H1 (cell line): ENCODE data around the gene IFNG-AS1. TPM values are rescaled to one million over a fixed set of nuclear protein-coding genes. Genes with fewer than 3 reads are reported as not detected.

Source experiments
- CTCF ChIA-PET: fragments of 300-600 bp; sonication (Branson Sonifier 250); formaldehyde crosslinking; loops from one replicate; lab custom pipeline; 2021; ENCODE audit not compliant: partially characterized antibody; lab: Charles Lee
- POLR2A ChIA-PET: fragments of 300-600 bp; sonication (Branson Sonifier 250); formaldehyde crosslinking; loops from one replicate; lab custom pipeline; 2021; ENCODE audit warnings: inconsistent platforms; ENCODE audit not compliant: partially characterized antibody; lab: Charles Lee
- DNase-seq, 2 experiments: peaks; one replicate each; pipeline versions ENCODE4 v3.0.0 to v3.0.0-alpha.2; 2010 to 2022; ENCODE audit warnings: low spot score in 2 of 2, low read depth in 1 of 2, mixed read lengths in 1 of 2
- FAIRE-seq: peaks from 2 replicates; lab custom pipeline; 2011; peaks lifted over from hg19 to GRCh38; lab: Jason Lieb, UNC
- H2AFZ ChIP-seq: 2 replicates; pipeline ENCODE4 v1.8.1; 2012; ENCODE audit warnings: low read length, inconsistent platforms
- H2AK5ac ChIP-seq: 2 replicates; pipeline ENCODE4 v1.6.1; 2013; ENCODE audit warnings: low read depth, low read length
- H2BK120ac ChIP-seq: replicated peaks from 2 replicates; pipeline ENCODE3; 2013; ENCODE audit warnings: low read depth, low read length, inconsistent platforms
- H2BK12ac ChIP-seq: 2 replicates; pipeline ENCODE4 v1.6.1; 2013; ENCODE audit warnings: low read depth, low read length
- H2BK15ac ChIP-seq: 2 replicates; pipeline ENCODE4 v1.6.1; 2013; ENCODE audit warnings: low read length
- H2BK20ac ChIP-seq: 2 replicates; pipeline ENCODE4 v1.6.1; 2013; ENCODE audit warnings: low read length
- H2BK5ac ChIP-seq: 2 replicates; pipeline ENCODE4 v1.6.1; 2013; ENCODE audit warnings: low read depth, low read length
- H3K14ac ChIP-seq: 2 replicates; pipeline ENCODE4 v1.6.1; 2013; ENCODE audit warnings: inconsistent platforms; ENCODE audit not compliant: insufficient read length
- H3K18ac ChIP-seq: 2 replicates; pipeline ENCODE4 v1.6.1; 2013; ENCODE audit warnings: low read length; ENCODE audit errors: extremely low read depth
- H3K23ac ChIP-seq: 2 replicates; pipeline ENCODE4 v1.6.1; 2013; ENCODE audit warnings: inconsistent platforms; ENCODE audit not compliant: insufficient read length
- H3K23me2 ChIP-seq: 2 replicates; pipeline ENCODE4 v1.6.1; 2013; ENCODE audit warnings: low read depth, low read length
- H3K27ac ChIP-seq: 2 replicates; pipeline ENCODE4 v1.6.1; 2011; ENCODE audit warnings: low read depth, low read length, inconsistent platforms
- H3K27me3 ChIP-seq, 4 experiments: replicated peaks in 1 of 4; 1 replicate in 1 of 4; 2 replicates in 3 of 4; pipeline versions ENCODE4 v1.6.1 to v1.8.1; 2011 to 2013; ENCODE audit warnings: low read length in 3 of 4, mild to moderate bottlenecking in 3 of 4, inconsistent platforms in 2 of 4, mixed read lengths in 2 of 4, moderate library complexity in 1 of 4; ENCODE audit not compliant: control insufficient read depth in 3 of 4, insufficient read depth in 3 of 4; ENCODE audit errors: extremely low read depth in 1 of 4
- H3K36me3 ChIP-seq, 4 experiments: 2 replicates each; pipeline versions ENCODE4 v1.6.1 to v1.8.1; 2011 to 2013; ENCODE audit warnings: mild to moderate bottlenecking in 4 of 4, low read length in 3 of 4, moderate library complexity in 2 of 4, control low read depth in 1 of 4, inconsistent platforms in 1 of 4; ENCODE audit not compliant: insufficient read depth in 4 of 4, control insufficient read depth in 2 of 4
- H3K4ac ChIP-seq: replicated peaks from 2 replicates; pipeline ENCODE3; 2013; ENCODE audit warnings: low read length, low read depth, mixed read lengths, inconsistent platforms; ENCODE audit not compliant: insufficient read length
- H3K4me1 ChIP-seq, 4 experiments: replicated peaks in 1 of 4; 1 replicate in 1 of 4; 2 replicates in 3 of 4; pipeline versions ENCODE4 v1.6.1 to v1.8.1; 2011 to 2013; ENCODE audit warnings: low read length in 3 of 4, inconsistent platforms in 2 of 4, mixed read lengths in 1 of 4; ENCODE audit not compliant: insufficient read depth in 4 of 4, control insufficient read depth in 3 of 4
- H3K4me2 ChIP-seq, 2 experiments: 2 replicates each; pipeline versions ENCODE4 v1.6.1 to v1.8.1; 2011 to 2013; ENCODE audit warnings: low read depth in 2 of 2, low read length in 2 of 2, control low read depth in 1 of 2, inconsistent platforms in 1 of 2, mild to moderate bottlenecking in 1 of 2; ENCODE audit not compliant: insufficient read depth in 1 of 2
- H3K4me3 ChIP-seq, 4 experiments: fragments of 200-600, 300-600 bp in 1 of 4; sonication (generic), shearing (Covaris generic), sonication (Bioruptor Twin) in 1 of 4; 2 replicates each; pipeline versions ENCODE4 v1.5.1 to v1.8.1; 2011 to 2016; ENCODE audit warnings: low read length in 4 of 4, low read depth in 3 of 4, control low read depth in 2 of 4, inconsistent platforms in 2 of 4, mild to moderate bottlenecking in 2 of 4, mixed read lengths in 1 of 4, moderate library complexity in 1 of 4; ENCODE audit not compliant: insufficient read depth in 2 of 4; ENCODE audit errors: extremely low read depth in 1 of 4
- H3K56ac ChIP-seq: replicated peaks from 2 replicates; pipeline ENCODE3; 2013; ENCODE audit warnings: low read depth, mild to moderate bottlenecking, mixed read lengths, low read length, inconsistent platforms; ENCODE audit not compliant: insufficient read length
- H3K79me1 ChIP-seq: 2 replicates; pipeline ENCODE4 v1.6.1; 2013; ENCODE audit warnings: low read depth, low read length, control low read depth
- H3K79me2 ChIP-seq, 2 experiments: 2 replicates each; pipeline versions ENCODE4 v1.6.1 to v1.8.1; 2012 to 2013; ENCODE audit warnings: low read length in 2 of 2, mild to moderate bottlenecking in 2 of 2, inconsistent platforms in 1 of 2; ENCODE audit not compliant: insufficient read depth in 2 of 2, control insufficient read depth in 1 of 2
- H3K9ac ChIP-seq, 4 experiments: replicated peaks in 1 of 4; 1 replicate in 1 of 4; 2 replicates in 3 of 4; pipeline versions ENCODE4 v1.6.1 to v1.8.1; 2011 to 2013; ENCODE audit warnings: low read depth in 3 of 4, low read length in 3 of 4, control low read depth in 2 of 4, mild to moderate bottlenecking in 2 of 4, moderate library complexity in 2 of 4, inconsistent platforms in 1 of 4; ENCODE audit errors: extremely low read depth in 1 of 4
- H3K9me3 ChIP-seq, 2 experiments: 2 replicates each; pipeline versions ENCODE4 v1.6.1 to v1.8.1; 2012 to 2013; ENCODE audit warnings: mild to moderate bottlenecking in 2 of 2, moderate library complexity in 2 of 2, control low read depth in 1 of 2, inconsistent platforms in 1 of 2, low read depth in 1 of 2, low read length in 1 of 2, mixed read lengths in 1 of 2; ENCODE audit not compliant: insufficient read depth in 2 of 2
- H4K20me1 ChIP-seq, 2 experiments: replicated peaks in 1 of 2; 2 replicates each; pipeline versions ENCODE3 to v1.8.1; 2011 to 2013; ENCODE audit warnings: inconsistent platforms in 2 of 2, low read length in 2 of 2, mild to moderate bottlenecking in 1 of 2; ENCODE audit not compliant: insufficient read depth in 2 of 2, control insufficient read depth in 1 of 2
- H4K5ac ChIP-seq: 2 replicates; pipeline ENCODE4 v1.6.1; 2013; ENCODE audit warnings: low read length, low read depth, mixed read lengths, inconsistent platforms; ENCODE audit not compliant: insufficient read length
- H4K8ac ChIP-seq: 2 replicates; pipeline ENCODE4 v1.8.0; 2013; ENCODE audit warnings: mild to moderate bottlenecking, moderate library complexity, low read length, inconsistent platforms; ENCODE audit not compliant: insufficient read depth; ENCODE audit errors: extremely low read depth
- H4K91ac ChIP-seq: replicated peaks from 2 replicates; pipeline ENCODE3; 2013; ENCODE audit warnings: low read length, mixed read lengths, inconsistent platforms; ENCODE audit not compliant: insufficient read length
- CTCF ChIP-seq, 3 experiments: IDR thresholded peaks; 1 replicate in 2 of 3; 2 replicates in 1 of 3; pipeline versions ENCODE4 v1.5.1 to v1.6.1; 2011; ENCODE audit warnings: low read length in 3 of 3, mild to moderate bottlenecking in 3 of 3, inconsistent platforms in 2 of 3, low read depth in 1 of 3, moderate library complexity in 1 of 3; ENCODE audit not compliant: insufficient read depth in 1 of 3; ENCODE audit errors: control extremely low read depth in 1 of 3
- JUN ChIP-seq: IDR thresholded peaks from 2 replicates; pipeline ENCODE4 v1.6.1; 2011; ENCODE audit warnings: low read depth, mild to moderate bottlenecking, improper control_type of control experiment, low read length
- RAD21 ChIP-seq, 2 experiments: IDR thresholded peaks in 1 of 2; conservative IDR thresholded peaks in 1 of 2; 2 replicates each; pipeline ENCODE4 v1.6.1; 2011; ENCODE audit warnings: low read depth in 2 of 2, low read length in 2 of 2, improper control_type of control experiment in 1 of 2, inconsistent platforms in 1 of 2, mild to moderate bottlenecking in 1 of 2, moderate library complexity in 1 of 2
- WGBS, 2 experiments: shearing (Covaris generic) in 1 of 2; methylation state at CpG; one replicate each; pipeline versions ENCODE4 v1.1.6 to v1.1.7; 2013 to 2015; ENCODE audit warnings: low lambda C conversion rate in 2 of 2, mixed read lengths in 2 of 2, inconsistent platforms in 1 of 2, low coverage in 1 of 2, missing lambda C conversion rate in 1 of 2; ENCODE audit not compliant: insufficient replicate concordance in 2 of 2, insufficient coverage in 1 of 2, insufficient read length in 1 of 2; ENCODE audit errors: extremely low coverage in 1 of 2, missing lambda C conversion rate in 1 of 2; 5-methylcytosine and 5-hydroxymethylcytosine counted together
- polyA plus RNA-seq, 7 experiments: library from polyadenylated mRNA; depleted of rRNA in 3 of 7; stranded (reverse) in 5 of 7; unstranded in 2 of 7; fragments of >200 nt in 5 of 7; fragments of 200-250 nt in 2 of 7; gene quantifications; 1 replicate in 5 of 7; 2 replicates in 1 of 7; 4 replicates in 1 of 7; pipeline versions ENCODE4 v1.2.1 to v1.2.3, GENCODE V29; 2011 to 2013; ENCODE audit warnings: missing spikeins in 2 of 7, mixed read lengths in 2 of 7
- total RNA-seq: library from RNA; stranded (reverse); fragmentation: NEBNext Ultra II Directional; extraction: Animal tissue kit (Norgen Biotek cat#: 25700); gene quantifications from 2 replicates; pipeline ENCODE4 v1.2.1, GENCODE V29; 2021

IFNG-AS1 gene
- total and polyA plus RNA-seq, 2 of the 8 experiments (the other 6 are each of a cell fraction or from before 2014, with no cell fraction given): not detected

GRCh38 chr12:67943141-67943892 is 45.9 kb upstream of the IFNG-AS1 start:
- Histone ChIP-seq H4K8ac (no peak overlapping the region), H3K4me1 (peaks cover 0 to 6% (median 2%) of the 10 kb centered on the region in 4 experiments; a peak in 3 of 7 replicates), H2BK15ac (no peak overlapping the region), H3K27ac (no peak overlapping the region), H3K27me3 (no peaks in the 10 kb centered on the region), H3K4me3 (no peak overlapping the region), H3K23me2 (no peaks in the 10 kb centered on the region), H3K4ac (no peak overlapping the region), H2AK5ac (no peak overlapping the region), H4K91ac (no peak overlapping the region), H3K9me3 (no peaks in the 10 kb centered on the region), H3K79me2 (no peaks in the 10 kb centered on the region), H3K23ac (no peak overlapping the region), H2BK120ac (no peak overlapping the region), H3K79me1 (no peaks in the 10 kb centered on the region), H3K4me2 (no peak overlapping the region), H3K56ac (no peak overlapping the region), H4K5ac (no peak overlapping the region), H2AFZ (peak overlapping the region; percentile 80; the same call in 1 of the 2 replicates), H2BK20ac (no peak overlapping the region), H3K18ac (no peak overlapping the region), H2BK5ac (no peak overlapping the region), H2BK12ac (no peak overlapping the region), H4K20me1 (no peaks in the 10 kb centered on the region), H3K9ac (no peak overlapping the region), H3K14ac (no peak overlapping the region), H3K36me3 (no peaks in the 10 kb centered on the region)
- WGBS, 2 experiments: 27% methylated on average over 5 of the region's 5 CpGs; no CpG with 5 or more reads in 1 of the 2 experiments
- peak in 2 of 3 experiments; percentile 49 to 73; a peak in 2 of 4 replicates for TF ChIP-seq CTCF (IDR thresholded peaks at IDR 0.05; ENCODE audit: control extremely low read depth in 1 of 3, insufficient read depth in 1 of 3, low read depth in 1 of 3, low read length in 3 of 3)
- TF ChIP-seq JUN: no peak
- peak; percentile 79 to 80 for TF ChIP-seq RAD21 (IDR thresholded peaks at IDR 0.05 in 1 of 2, conservative IDR thresholded peaks at IDR 0.05 in 1 of 2; ENCODE audit: low read depth in 2 of 2, low read length in 2 of 2)
- DNase-seq: peak in 1 of 2 experiments; percentile 64
- CTCF ChIA-PET: interaction anchor here (0.7 to 2.5 kb wide), 30 partner anchors 8 to 586 kb away, joined by 3 to 28 read pairs (median 3); no protein-coding TSS in a partner anchor
- POLR2A ChIA-PET: no interaction called here
- peak; percentile 32 for FAIRE-seq
